GM18870 (cell line): ENCODE measurements around the gene ADAM15.

Experiments used
- ATAC-seq: cut with Tn5 transposase; IDR thresholded peaks from one replicate; pipeline ENCODE4 v1.9.1; 2021; ENCODE audit warnings: moderate library complexity; ENCODE audit not compliant: unreplicated experiment

ADAM15 gene

DNA sequence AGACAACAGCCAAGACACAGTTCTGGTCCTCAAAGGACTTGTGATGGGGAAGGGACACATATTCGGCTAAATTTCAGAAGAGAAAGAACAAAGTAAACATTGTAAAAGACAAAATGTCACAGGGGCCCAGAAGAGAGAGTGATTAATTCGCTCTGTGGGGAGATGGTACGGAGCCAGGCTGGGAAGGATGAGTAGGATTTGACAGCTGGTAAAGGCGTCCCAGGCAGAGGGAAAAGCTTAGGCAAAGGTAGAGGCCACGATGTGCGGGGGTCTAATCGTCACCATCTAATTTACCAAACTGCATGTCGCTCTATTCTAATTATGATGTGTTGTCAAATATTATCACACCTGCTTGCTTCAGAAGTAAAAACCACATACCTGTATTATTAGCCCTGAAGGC, 59.3 kb downstream of the ADAM15 start:
- ATAC-seq = no peak

DNA sequence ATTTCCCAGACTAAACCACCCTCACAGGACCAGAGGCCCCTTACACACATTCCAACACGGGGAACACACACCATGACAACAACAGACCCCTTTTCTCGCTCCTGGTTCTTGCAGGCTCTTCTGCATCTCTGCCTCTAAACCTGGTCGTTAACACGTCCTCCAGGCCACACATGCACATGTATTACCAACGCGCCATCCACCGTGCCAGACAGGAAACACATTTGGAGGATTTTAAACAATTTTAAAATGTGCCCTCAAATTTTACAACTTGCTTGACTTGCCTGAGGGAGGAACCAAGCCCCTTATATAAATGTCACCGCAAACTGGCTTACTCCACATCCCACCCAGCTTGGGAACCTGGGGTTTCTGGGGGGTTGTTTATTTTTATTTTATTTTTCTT, 59.7 kb downstream of the ADAM15 start:
- ATAC-seq = no peak
